Upper lobe of right lung (tissue), 1 donor: Measurements from ENCODE around the gene NDUFS5. TPM values are rescaled to one million over a fixed set of nuclear protein-coding genes. Genes with fewer than 3 reads are reported as not detected.
A peak's percentile ranks its signal among the peaks of the same experiment; 100 is the strongest.

ENCODE experiments used
- ATAC-seq: fragments of 200-7000 bp; cut with Tn5 transposase; one replicate; pipeline ENCODE4 v1.9.1; 2020; ENCODE audit warnings: mild to moderate bottlenecking, moderate library complexity
- DNase-seq: peaks from one replicate; pipeline ENCODE4 v3.0.0-alpha.2; 2020
- H3K27ac ChIP-seq: fragments of 200-600 bp; one replicate; pipeline ENCODE4 v1.8.0; 2022
- H3K27me3 ChIP-seq: fragments of 200-600 bp; one replicate; pipeline ENCODE4 v1.8.0; 2022; ENCODE audit warnings: mild to moderate bottlenecking
- H3K36me3 ChIP-seq: fragments of 200-600 bp; one replicate; pipeline ENCODE4 v1.8.0; 2022
- H3K4me1 ChIP-seq: fragments of 200-600 bp; one replicate; pipeline ENCODE4 v1.8.0; 2022
- H3K4me3 ChIP-seq: fragments of 200-600 bp; one replicate; pipeline ENCODE4 v1.8.0; 2022; ENCODE audit warnings: mild to moderate bottlenecking
- H3K9me3 ChIP-seq: fragments of 200-600 bp; one replicate; pipeline ENCODE4 v1.8.0; 2022
- CTCF ChIP-seq: fragments of 200-600 bp; IDR thresholded peaks from one replicate; pipeline ENCODE4 v1.8.0; 2022; ENCODE audit warnings: antibody characterized with exemption
- intact Hi-C: fragments of 100-400 bp; cut with DNase I; formaldehyde crosslinking; loops from one replicate; pipeline ENCODE4 v1.11.0; 2022
- total RNA-seq: library from RNA; stranded (reverse); fragmentation: NEBNext Ultra II Directional; extraction: Animal tissue kit (Norgen Biotek cat#: 25700); gene quantifications from one replicate; pipeline ENCODE4 v1.2.1, GENCODE V29; 2021
- donor health status: DM: no; HTN: yes; CAD: no; lungs with severe emphysema.

Gene NDUFS5
- total RNA-seq, 1 donor from 2014 or later: 154 TPM

- intact Hi-C loops: no loop called here
- H3K27me3 ChIP-seq: no peaks in the 10 kb centered on the region
- peak; percentile 12 for DNase-seq
These were observed 18.6 kb downstream of the NDUFS5 start for GRCh38 chr1:39044762-39045161.

GRCh38 chr1:39045231-39045630, 19.1 kb downstream of the NDUFS5 start:
- H3K27ac ChIP-seq: no peak overlapping the region
- DNase-seq: peak; percentile 29
- no peak for ATAC-seq
- no peak for TF ChIP-seq CTCF
- no peaks in the 10 kb centered on the region for H3K9me3 ChIP-seq
- H3K36me3 ChIP-seq: peaks cover 26% of the 10 kb centered on the region
- no peaks in the 10 kb centered on the region for H3K27me3 ChIP-seq
- no peak overlapping the region for H3K4me3 ChIP-seq
- intact Hi-C loops: no loop called here
- H3K4me1 ChIP-seq: no peaks in the 10 kb centered on the region

More at GRCh38 chr1:39044762-39045161, 18.6 kb downstream of the NDUFS5 start:
- peak; percentile 77 for ATAC-seq
- Histone ChIP-seq H3K36me3 (peaks cover 26% of the 10 kb centered on the region), H3K4me1 (no peaks in the 10 kb centered on the region), H3K27ac (no peak overlapping the region), H3K9me3 (no peaks in the 10 kb centered on the region), H3K4me3 (no peak overlapping the region)
- TF ChIP-seq CTCF: no peak

GRCh38 chr1:39046613-39047210, 20.6 kb downstream of the NDUFS5 start:
- H3K4me1 ChIP-seq: no peaks in the 10 kb centered on the region
- no peak for TF ChIP-seq CTCF
- peak overlapping the region; percentile 67 for H3K27ac ChIP-seq
- no peak for ATAC-seq
- no peak overlapping the region for H3K4me3 ChIP-seq
- intact Hi-C loops: no loop called here
- no peaks in the 10 kb centered on the region for H3K9me3 ChIP-seq
- DNase-seq: peak; percentile 6
- no peaks in the 10 kb centered on the region for H3K27me3 ChIP-seq
- peaks cover 11% of the 10 kb centered on the region for H3K36me3 ChIP-seq

GRCh38 chr1:39047374-39048229, 21.5 kb downstream of the NDUFS5 start:
- Histone ChIP-seq H3K27me3 (no peaks in the 10 kb centered on the region), H3K4me3 (no peak overlapping the region), H3K36me3 (peaks cover 3% of the 10 kb centered on the region), H3K27ac (peak overlapping the region; percentile 67), H3K4me1 (no peaks in the 10 kb centered on the region), H3K9me3 (no peaks in the 10 kb centered on the region)
- intact Hi-C loops: no loop called here
- ATAC-seq (peak; percentile 47), DNase-seq (no peak)
- TF ChIP-seq CTCF: no peak

GRCh38 chr1:39048745-39049370, 22.7 kb downstream of the NDUFS5 start:
- intact Hi-C loops: no loop called here
- Histone ChIP-seq H3K36me3 (no peaks in the 10 kb centered on the region), H3K9me3 (no peaks in the 10 kb centered on the region), H3K4me1 (no peaks in the 10 kb centered on the region), H3K4me3 (no peak overlapping the region), H3K27me3 (no peaks in the 10 kb centered on the region), H3K27ac (peak overlapping the region; percentile 51)
- ATAC-seq (no peak), DNase-seq (peak; percentile 6)
- no peak for TF ChIP-seq CTCF
